ENCODE data around the gene VAMP3.

GRCh38 chr1:7754234-7754633 lies 16.9 kb upstream of the VAMP3 start:
- TF ChIP-seq, protein P1, sequence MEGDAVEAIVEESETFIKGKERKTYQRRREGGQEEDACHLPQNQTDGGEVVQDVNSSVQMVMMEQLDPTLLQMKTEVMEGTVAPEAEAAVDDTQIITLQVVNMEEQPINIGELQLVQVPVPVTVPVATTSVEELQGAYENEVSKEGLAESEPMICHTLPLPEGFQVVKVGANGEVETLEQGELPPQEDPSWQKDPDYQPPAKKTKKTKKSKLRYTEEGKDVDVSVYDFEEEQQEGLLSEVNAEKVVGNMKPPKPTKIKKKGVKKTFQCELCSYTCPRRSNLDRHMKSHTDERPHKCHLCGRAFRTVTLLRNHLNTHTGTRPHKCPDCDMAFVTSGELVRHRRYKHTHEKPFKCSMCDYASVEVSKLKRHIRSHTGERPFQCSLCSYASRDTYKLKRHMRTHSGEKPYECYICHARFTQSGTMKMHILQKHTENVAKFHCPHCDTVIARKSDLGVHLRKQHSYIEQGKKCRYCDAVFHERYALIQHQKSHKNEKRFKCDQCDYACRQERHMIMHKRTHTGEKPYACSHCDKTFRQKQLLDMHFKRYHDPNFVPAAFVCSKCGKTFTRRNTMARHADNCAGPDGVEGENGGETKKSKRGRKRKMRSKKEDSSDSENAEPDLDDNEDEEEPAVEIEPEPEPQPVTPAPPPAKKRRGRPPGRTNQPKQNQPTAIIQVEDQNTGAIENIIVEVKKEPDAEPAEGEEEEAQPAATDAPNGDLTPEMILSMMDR (IDR thresholded peaks at IDR 0.05) = no peak
- TF ChIP-seq POLR2A (IDR thresholded peaks at IDR 0.05) = no peak

All from Peyer's patch (tissue), 4 donors.